8988T (cell line): ENCODE results near the gene ACAP1.

ENCODE experiments used
- DNase-seq: peaks from one replicate; pipeline ENCODE4 v3.0.0; 2011

The ACAP1 gene

DNA sequence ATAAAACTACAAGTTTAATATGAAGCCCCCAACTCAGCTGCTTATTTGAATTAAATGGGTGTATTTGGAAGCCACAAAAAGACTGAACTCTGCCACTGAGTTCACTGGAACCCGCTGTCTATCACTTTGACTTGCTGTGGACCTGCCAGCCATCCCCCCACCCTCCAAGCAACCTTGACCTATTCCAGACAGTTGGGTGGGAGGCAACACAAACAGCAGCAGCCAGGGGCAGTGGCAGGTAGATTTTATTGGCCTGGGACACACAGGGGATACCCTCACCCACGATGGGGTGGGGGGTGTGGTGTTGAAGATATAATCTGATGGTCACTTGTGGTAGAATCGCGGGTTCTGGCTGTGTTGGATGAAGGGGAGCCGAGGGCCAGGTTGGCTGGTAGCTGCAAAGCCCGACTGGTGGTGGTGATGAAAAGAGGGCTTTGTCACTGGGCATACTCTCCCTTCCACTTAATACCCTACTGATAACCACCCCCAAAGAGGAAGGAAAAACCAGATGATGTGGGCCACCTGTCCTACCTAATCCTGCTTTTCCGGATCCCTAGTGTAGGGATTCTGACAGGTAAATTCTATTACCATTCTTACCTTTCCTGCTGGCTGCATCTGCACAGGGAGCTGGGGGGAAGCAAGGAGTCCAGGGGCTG, 23.8 kb upstream of the ACAP1 start:
- DNase-seq: no peak

DNA sequence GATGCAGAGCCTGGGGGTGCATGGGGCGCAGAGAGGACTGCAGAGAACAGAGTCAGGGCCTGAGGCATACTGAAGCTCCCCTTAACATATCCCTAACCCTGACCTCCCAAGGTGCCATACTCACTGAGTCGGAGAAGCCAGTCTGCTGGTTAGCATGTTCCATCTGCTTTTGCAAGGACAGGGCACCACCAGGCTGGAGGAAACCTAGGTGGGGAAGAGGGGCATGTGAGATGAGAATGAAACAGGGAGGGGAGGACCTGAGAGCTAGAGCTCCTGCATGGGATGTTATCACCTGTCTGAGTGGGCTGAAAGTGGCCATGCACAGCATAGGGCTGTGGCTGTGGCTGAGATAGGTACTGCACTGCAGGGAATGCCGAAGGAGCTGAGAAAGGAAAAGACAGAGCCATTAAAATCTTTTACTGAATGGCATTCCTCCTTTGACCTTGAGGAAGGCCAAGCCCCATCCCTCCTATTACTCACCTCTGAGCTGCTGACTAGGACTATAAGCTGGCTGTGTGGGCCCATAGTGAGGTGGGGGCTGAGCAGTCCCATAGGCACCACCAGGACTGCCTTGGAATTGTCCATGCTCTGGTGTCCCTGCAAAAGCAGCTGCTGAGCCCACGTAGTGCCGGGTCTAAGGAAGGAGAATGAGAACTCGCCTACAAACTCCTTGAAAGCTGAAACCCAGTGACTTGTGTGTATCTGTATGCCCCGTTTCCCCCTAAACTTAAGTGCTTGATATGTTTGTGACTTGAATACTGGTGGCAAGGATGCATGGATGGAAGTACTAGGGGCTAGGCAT, 23.0 kb upstream of the ACAP1 start:
- DNase-seq: no peak

- DNase-seq: no peak
These were observed 22.2 kb upstream of the ACAP1 start for GRCh38 chr17:7313890-7314718.

GRCh38 chr17:7314719-7315569, 21.4 kb upstream of the ACAP1 start, which contains the start of gene GPS2:
Gene GPS2, minus strand, starts transcription at chr17:7315360. Its CDS starts 308 bp downstream, at chr17:7315052.
- peak; percentile 84 for DNase-seq

DNA sequence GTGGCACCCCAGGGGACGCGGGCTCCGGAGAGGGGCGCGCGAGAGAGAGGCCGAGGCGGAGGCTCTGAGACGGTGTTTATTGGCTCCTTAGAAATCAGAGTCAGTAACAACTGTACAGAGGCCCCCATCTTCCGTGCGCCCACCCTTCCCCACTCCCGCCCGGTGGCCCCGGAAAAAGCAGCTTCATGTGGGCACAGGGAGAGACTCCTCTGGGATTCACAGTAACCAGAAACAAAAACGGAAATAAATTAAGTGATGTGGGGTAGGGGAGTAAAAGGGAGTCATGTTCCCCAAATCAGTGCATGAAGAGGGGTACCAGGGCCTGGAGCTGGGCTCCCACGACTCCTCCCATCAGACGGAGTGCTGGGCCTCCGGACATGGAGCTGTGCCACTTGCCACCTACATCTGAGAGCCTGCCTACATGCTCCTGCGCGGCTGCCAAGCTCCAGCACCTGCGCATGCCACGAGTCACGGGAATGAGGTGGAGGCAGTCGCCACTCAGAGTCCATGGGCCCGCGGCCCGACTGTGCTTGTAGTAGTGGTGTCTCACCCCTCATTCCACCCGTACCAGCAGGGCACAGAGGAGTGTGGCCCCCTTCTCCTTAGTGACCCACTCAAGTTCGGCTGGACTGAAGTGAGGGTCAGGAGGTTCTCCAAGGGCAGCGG, 20.6 kb upstream of the ACAP1 start:
- no peak for DNase-seq

- no peak for DNase-seq
These were observed 19.0 kb upstream of the ACAP1 start for GRCh38 chr17:7317161-7317803.

- DNase-seq: no peak
These were observed 18.0 kb upstream of the ACAP1 start for GRCh38 chr17:7318121-7318860.

DNA sequence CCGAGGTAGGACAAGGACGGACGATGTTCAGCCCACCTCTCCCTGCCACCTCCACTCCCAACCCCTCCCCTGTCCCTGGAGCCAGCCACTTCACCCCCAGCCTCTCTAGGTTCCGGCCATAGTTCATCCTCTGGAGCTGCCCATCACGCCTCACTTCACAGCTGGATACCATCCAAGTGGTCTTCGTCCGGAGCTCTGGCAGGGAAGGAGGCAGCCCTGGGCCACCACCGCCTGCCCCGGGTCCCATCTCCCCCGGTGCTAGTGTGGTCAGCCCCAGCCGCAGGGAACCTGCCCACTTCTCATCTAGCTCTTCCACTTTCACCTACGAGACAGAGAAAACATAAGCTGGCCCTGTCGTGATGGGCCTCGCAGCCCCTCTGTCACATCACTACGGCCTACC, 14.9 kb upstream of the ACAP1 start:
- DNase-seq: no peak

- DNase-seq: no peak
These were observed 13.7 kb upstream of the ACAP1 start for GRCh38 chr17:7322520-7323194.

GRCh38 chr17:7323731-7324437, 12.4 kb upstream of the ACAP1 start:
- DNase-seq: peak; percentile 79

DNA sequence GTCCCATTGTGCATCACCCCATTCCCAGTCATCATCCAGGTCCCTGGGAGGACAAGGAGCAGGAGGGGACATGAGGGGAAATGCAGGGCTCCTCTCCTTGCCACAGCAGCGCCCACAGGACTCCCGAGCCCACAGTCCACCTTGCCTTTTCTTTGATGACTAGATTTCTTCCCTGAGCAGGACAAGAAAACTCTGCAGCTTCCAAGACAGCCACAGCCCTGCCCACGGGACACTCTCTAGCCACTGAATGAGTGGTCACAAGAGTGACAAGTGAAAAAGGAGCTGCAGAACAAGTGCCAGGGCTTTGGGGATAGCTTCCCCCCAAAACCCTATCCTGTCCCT, 11.9 kb upstream of the ACAP1 start:
- DNase-seq: no peak

GRCh38 chr17:7325031-7325528, 11.2 kb upstream of the ACAP1 start:
- no peak for DNase-seq

GRCh38 chr17:7326186-7326585, 10.1 kb upstream of the ACAP1 start:
- no peak for DNase-seq

- DNase-seq: no peak
These were observed 9.3 kb upstream of the ACAP1 start for GRCh38 chr17:7327056-7327455.

DNA sequence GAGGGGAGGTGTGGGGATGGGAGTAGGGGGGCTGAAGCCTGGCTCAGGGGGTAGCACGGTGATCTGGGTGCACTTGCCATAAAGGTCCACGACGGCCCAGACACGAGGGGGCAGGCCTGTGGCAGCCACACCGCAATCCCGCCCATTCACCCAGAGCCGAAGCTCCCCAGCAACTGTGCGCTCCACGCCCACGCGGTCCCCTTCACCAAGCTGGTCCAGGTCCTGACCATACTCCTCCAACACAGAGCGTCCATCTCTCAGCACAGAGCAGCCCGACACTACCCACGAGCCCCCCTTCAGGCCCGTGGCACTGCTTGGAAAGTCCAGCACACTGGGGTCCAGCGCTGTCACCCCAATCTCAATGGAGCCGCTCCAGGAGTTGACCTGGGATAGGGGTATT, 8.8 kb upstream of the ACAP1 start:
- no peak for DNase-seq

DNA sequence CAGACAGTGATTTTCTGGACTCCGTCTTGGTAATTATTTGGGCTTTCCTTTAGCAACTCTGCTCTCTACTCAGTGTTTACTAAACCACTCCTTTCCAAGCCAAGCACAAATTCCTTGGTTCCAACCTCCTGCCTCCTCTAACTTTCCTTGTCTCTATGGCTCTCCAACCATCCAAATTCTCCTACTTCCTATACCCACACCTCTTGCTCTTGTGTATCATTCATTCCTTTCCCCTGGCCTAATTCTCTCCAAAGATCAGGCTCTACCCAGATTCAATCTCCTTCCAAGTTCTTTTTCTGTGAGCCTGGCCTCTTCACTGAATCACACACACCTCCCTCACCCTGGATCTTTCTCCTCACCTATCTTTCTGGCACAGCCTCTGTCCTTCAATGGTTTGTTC, 8.3 kb upstream of the ACAP1 start:
- no peak for DNase-seq

DNA sequence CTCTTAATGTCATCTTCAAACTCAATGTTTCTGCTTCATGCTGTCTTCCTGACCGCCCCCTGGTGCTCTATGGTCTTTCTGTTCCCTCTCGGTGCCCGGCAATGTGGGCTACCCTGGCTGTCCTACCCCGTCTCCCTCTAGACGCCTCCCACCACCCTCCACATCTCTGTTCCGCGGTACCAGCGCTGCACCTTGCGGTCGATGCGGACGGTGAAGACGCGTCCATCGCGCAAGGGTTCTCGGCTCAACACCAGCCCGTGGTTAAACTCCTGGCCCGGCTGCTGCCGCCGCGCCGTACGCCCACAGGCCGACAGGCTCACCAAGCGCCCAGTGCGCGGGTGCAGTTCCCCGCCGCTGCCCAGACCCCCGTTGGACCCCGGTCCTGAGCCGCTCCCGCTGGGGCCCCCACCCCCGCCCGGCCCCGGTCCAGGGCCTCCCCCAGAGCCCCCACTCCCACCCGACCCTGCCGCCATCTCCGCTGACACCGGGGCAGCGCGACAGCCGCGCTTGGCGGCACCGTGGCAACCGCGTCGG, 7.4 kb upstream of the ACAP1 start, which contains the start of gene NEURL4:
TSS of gene NEURL4 (minus strand) at position 496 of the 534 bp plus-strand sequence. CDS start at position 473, 23 bp downstream.
- no peak for DNase-seq

- peak; percentile 95 for DNase-seq
These were observed 6.8 kb upstream of the ACAP1 start for GRCh38 chr17:7329374-7329996.
